LNCaP clone FGC (cell line): ENCODE results near the gene PDZRN3.
A peak's percentile ranks its signal among the peaks of the same experiment; 100 is the strongest.

ENCODE experiments used
- DNase-seq: peaks from one replicate; pipeline ENCODE4 v3.0.0-alpha.2; 2011; ENCODE audit warnings: low read depth
- H3K4me3 ChIP-seq: 2 replicates; pipeline ENCODE4 v1.5.1; 2011; ENCODE audit warnings: mild to moderate bottlenecking, low read depth, low read length, control low read depth
- CTCF ChIP-seq: IDR thresholded peaks from 2 replicates; pipeline ENCODE4 v1.5.1; 2012; ENCODE audit warnings: mild to moderate bottlenecking; ENCODE audit not compliant: control insufficient read depth, insufficient read depth; ENCODE audit errors: extremely low read depth

Gene PDZRN3

GRCh38 chr3:73624017-73624820 is 522 bp downstream of the PDZRN3 start:
- no peak for DNase-seq

GRCh38 chr3:73623346-73623745 is 1.4 kb downstream of the PDZRN3 start:
- H3K4me3 ChIP-seq, result peak overlapping the region; percentile 33
- no peak for DNase-seq
- no peak for TF ChIP-seq CTCF

More at GRCh38 chr3:73624017-73624820, 522 bp downstream of the PDZRN3 start:
- TF ChIP-seq CTCF, result 0 out of 2 replicates have a peak, but pooled peaks have one; percentile 8
- peak overlapping the region; percentile 63 for H3K4me3 ChIP-seq

- DNase-seq, result peak; percentile 60
- no peak for TF ChIP-seq CTCF
Observed at GRCh38 chr3:73622091-73622805, 2.5 kb downstream of the PDZRN3 start.

GRCh38 chr3:73621388-73621787 is 3.4 kb downstream of the PDZRN3 start:
- peak; percentile 54 for DNase-seq
- H3K4me3 ChIP-seq, result peak overlapping the region; percentile 21
- no peak for TF ChIP-seq CTCF

More at GRCh38 chr3:73622091-73622805, 2.5 kb downstream of the PDZRN3 start:
- peak overlapping the region; percentile 21 for H3K4me3 ChIP-seq

GRCh38 chr3:73618461-73618860 is 6.3 kb downstream of the PDZRN3 start:
- TF ChIP-seq CTCF, result no peak
- no peak overlapping the region for H3K4me3 ChIP-seq
- DNase-seq, result no peak

GRCh38 chr3:73616056-73616455 is 8.7 kb downstream of the PDZRN3 start:
- no peak for DNase-seq
- TF ChIP-seq CTCF, result no peak
- no peak overlapping the region for H3K4me3 ChIP-seq
